SU-DHL-6 (cell line): ENCODE data around the gene NAAA.
"Not testable (repeated sequence)": the region's sequence is repeated elsewhere in the genome, so short reads cannot be mapped to it uniquely, and the experiment has no call there.

Source experiments
- H2AFZ ChIP-seq: fragments of 200-600 bp; sonication (generic); 2 replicates; pipeline ENCODE4 v1.6.1; 2014; ENCODE audit warnings: low read depth, mild to moderate bottlenecking, moderate library complexity, mixed read lengths, antibody characterized with exemption, low read length; ENCODE audit not compliant: severe bottlenecking
- H3F3A ChIP-seq: fragments of 200-600 bp; shearing (Covaris generic); 2 replicates; pipeline ENCODE4 v1.6.0; 2016; ENCODE audit warnings: antibody characterized with exemption, mild to moderate bottlenecking; ENCODE audit not compliant: insufficient read depth
- H3K27ac ChIP-seq: fragments of 200-600 bp; sonication (generic); 2 replicates; pipeline ENCODE4 v1.5.1; 2016; ENCODE audit warnings: low read depth, mild to moderate bottlenecking, low read length, moderate library complexity, mixed read lengths
- H3K27me3 ChIP-seq: fragments of 200-600 bp; sonication (generic), shearing (Covaris generic); 2 replicates; pipeline ENCODE4 v1.6.0; 2014; ENCODE audit warnings: mild to moderate bottlenecking, low read length
- H3K36me3 ChIP-seq: fragments of 200-600 bp; sonication (generic); 2 replicates; pipeline ENCODE4 v1.6.1; 2014; ENCODE audit warnings: mild to moderate bottlenecking, low read length, mixed read lengths
- H3K4me2 ChIP-seq: fragments of 300-600, 200-600 bp; shearing (Covaris generic), sonication (generic); 2 replicates; pipeline ENCODE4 v1.6.0; 2014; ENCODE audit warnings: low read length, low read depth, mild to moderate bottlenecking; ENCODE audit not compliant: poor library complexity, severe bottlenecking
- H3K4me3 ChIP-seq: fragments of 200-600 bp; sonication (generic); 2 replicates; pipeline ENCODE4 v1.5.1; 2014; ENCODE audit warnings: antibody characterized with exemption, low read length, mild to moderate bottlenecking, mixed read lengths; ENCODE audit not compliant: insufficient read depth, poor library complexity, severe bottlenecking
- H3K79me2 ChIP-seq: fragments of 200-600 bp; sonication (generic); 2 replicates; pipeline ENCODE4 v1.6.1; 2014; ENCODE audit warnings: mild to moderate bottlenecking, low read length, moderate library complexity; ENCODE audit not compliant: insufficient read depth
- H3K9ac ChIP-seq: fragments of 200-600 bp; sonication (generic); 2 replicates; pipeline ENCODE4 v1.7.0; 2014; ENCODE audit warnings: mild to moderate bottlenecking, low read length
- H3K9me2 ChIP-seq: fragments of 200-600 bp; sonication (generic); replicated peaks from 2 replicates; pipeline ENCODE4 v1.6.1; 2014; ENCODE audit warnings: low read length; ENCODE audit not compliant: insufficient read depth
- H3K9me3 ChIP-seq: fragments of 200-600 bp; sonication (generic); 2 replicates; pipeline ENCODE4 v1.6.1; 2014; ENCODE audit warnings: low read length, mixed read lengths; ENCODE audit not compliant: insufficient read depth
- H4K20me1 ChIP-seq: fragments of 200-600 bp; sonication (generic); 2 replicates; pipeline ENCODE4 v1.6.1; 2014; ENCODE audit warnings: low read depth, mild to moderate bottlenecking, antibody characterized with exemption, low read length, moderate library complexity, mixed read lengths
- EZH2phosphoT487 ChIP-seq: fragments of 200-600 bp; sonication (generic), shearing (Covaris generic); conservative IDR thresholded peaks from 2 replicates; pipeline ENCODE4 v1.6.1; 2018; ENCODE audit warnings: mild to moderate bottlenecking, antibody characterized with exemption, low read length, moderate library complexity, mixed read lengths
- TF ChIP-seq, protein P1 (sequence below): fragments of 200-600 bp; sonication (generic); IDR thresholded peaks from one replicate; pipeline ENCODE4 v1.5.1; 2017; ENCODE audit warnings: antibody characterized with exemption, mild to moderate bottlenecking, low read length, moderate library complexity; ENCODE audit not compliant: insufficient read depth, poor library complexity, severe bottlenecking

NAAA gene

DNA sequence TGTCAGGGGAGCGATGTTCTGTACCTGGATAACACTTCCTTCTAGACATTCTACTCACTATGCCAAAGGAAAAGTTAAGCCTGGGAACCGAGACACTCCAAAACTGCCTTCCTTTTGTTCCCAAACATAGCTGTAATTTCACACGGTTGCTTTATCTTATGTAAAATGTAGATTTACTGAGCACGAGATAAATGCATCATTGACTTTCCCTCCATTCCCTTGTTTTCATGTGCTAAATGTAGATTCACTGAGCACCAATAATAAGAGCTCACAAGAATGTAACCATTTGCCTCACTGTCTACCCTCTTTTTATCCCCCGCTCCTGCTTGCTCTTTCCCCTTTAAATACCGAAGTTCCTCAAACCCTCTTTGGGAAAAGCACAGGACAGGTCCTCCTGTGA, 27.8 kb downstream of the NAAA start:
- Histone ChIP-seq H3K4me2 (no peak overlapping the region), H3F3A (no peaks in the 10 kb centered on the region), H3K9ac (no peak overlapping the region), H3K9me2 (no peaks in the 10 kb centered on the region), H3K36me3 (no peaks in the 10 kb centered on the region), H3K27ac (no peak overlapping the region), H4K20me1 (no peaks in the 10 kb centered on the region), H3K4me3 (no peak overlapping the region), H3K9me3 (no peaks in the 10 kb centered on the region), H2AFZ (no peak overlapping the region), H3K27me3 (no peaks in the 10 kb centered on the region), H3K79me2 (no peaks in the 10 kb centered on the region)
- TF ChIP-seq, protein P1, sequence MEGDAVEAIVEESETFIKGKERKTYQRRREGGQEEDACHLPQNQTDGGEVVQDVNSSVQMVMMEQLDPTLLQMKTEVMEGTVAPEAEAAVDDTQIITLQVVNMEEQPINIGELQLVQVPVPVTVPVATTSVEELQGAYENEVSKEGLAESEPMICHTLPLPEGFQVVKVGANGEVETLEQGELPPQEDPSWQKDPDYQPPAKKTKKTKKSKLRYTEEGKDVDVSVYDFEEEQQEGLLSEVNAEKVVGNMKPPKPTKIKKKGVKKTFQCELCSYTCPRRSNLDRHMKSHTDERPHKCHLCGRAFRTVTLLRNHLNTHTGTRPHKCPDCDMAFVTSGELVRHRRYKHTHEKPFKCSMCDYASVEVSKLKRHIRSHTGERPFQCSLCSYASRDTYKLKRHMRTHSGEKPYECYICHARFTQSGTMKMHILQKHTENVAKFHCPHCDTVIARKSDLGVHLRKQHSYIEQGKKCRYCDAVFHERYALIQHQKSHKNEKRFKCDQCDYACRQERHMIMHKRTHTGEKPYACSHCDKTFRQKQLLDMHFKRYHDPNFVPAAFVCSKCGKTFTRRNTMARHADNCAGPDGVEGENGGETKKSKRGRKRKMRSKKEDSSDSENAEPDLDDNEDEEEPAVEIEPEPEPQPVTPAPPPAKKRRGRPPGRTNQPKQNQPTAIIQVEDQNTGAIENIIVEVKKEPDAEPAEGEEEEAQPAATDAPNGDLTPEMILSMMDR, result no peak
- TF ChIP-seq EZH2phosphoT487, result no peak

DNA sequence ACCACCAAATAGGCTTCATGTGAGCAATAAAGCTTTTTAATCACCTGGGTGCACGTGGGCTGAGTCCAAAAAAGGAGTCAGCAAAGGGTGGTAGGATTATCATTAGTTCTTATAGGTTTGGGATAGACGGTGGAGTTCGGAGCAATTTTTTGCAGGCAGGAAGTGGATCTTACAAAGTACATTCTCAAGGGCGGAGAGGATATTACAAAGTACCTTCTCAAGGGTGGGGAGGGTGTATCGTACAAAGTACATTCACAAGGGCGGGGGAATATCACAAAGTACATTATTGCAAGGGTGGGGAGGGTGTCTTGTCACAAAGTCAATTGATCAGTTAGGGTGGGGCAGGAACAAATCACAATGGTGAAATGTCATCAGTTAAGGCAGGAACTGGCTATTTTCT, 30.0 kb downstream of the NAAA start:
- H3K9me3 ChIP-seq, H3K79me2 ChIP-seq, H3K9me2 ChIP-seq, H3K4me3 ChIP-seq, H3K4me2 ChIP-seq, H3K36me3 ChIP-seq, H3K27me3 ChIP-seq, H3K27ac ChIP-seq, H2AFZ ChIP-seq, H3K9ac ChIP-seq, H4K20me1 ChIP-seq, H3F3A ChIP-seq: not testable (repeated sequence)

DNA sequence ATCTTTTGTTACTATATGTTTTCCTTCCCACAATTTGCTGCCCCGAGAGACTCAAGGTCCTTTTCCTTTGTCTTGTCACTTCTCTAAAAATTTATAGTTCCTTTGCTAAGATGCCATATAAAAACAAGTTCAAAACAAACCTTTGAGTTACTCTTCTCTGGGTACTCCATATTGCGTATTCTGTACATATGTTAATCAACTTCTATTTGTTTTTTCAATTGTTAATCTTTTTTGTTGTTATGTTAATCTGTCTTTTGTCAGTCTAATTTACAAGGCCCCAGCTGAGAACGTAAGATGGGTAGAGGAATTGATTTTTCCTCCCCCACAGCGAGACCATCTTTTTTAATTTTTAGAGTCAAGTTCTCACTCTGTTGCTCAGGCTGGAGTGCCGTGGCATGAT, 31.4 kb downstream of the NAAA start:
- no peak overlapping the region for H2AFZ ChIP-seq
- H3K27ac ChIP-seq, result no peak overlapping the region
- no peak overlapping the region for H3K4me3 ChIP-seq
- H3K9me2 ChIP-seq, result no peaks in the 10 kb centered on the region
- no peaks in the 10 kb centered on the region for H3F3A ChIP-seq
- H4K20me1 ChIP-seq, result no peaks in the 10 kb centered on the region
- H3K9me3 ChIP-seq, result no peaks in the 10 kb centered on the region
- no peaks in the 10 kb centered on the region for H3K79me2 ChIP-seq
- H3K4me2 ChIP-seq, result no peak overlapping the region
- no peak for TF ChIP-seq EZH2phosphoT487
- TF ChIP-seq, protein P1, result no peak
- no peaks in the 10 kb centered on the region for H3K36me3 ChIP-seq
- no peak overlapping the region for H3K9ac ChIP-seq
- H3K27me3 ChIP-seq, result no peaks in the 10 kb centered on the region

DNA sequence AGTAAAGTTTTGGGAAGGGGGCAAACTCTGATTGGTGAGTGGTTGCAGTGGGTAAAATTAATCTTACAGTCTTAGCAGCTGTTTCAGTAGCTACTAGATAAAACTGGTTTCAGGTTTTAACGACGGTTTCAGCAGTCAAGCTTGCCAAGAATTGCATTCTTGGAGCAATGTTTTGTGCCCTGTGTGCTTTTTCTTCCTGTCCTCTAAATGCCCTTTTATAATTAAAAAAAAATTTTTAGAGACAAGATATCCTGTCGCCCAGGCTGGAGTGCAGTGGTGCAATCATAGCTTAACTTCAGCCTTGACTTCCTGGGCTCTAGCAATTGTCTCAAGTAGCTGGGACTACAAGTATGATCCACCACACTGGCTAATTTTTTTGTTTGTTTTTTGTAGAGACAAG, 32.3 kb downstream of the NAAA start:
- H3K9me3 ChIP-seq, result no peaks in the 10 kb centered on the region
- no peaks in the 10 kb centered on the region for H3K27me3 ChIP-seq
- no peaks in the 10 kb centered on the region for H3K79me2 ChIP-seq
- no peak overlapping the region for H2AFZ ChIP-seq
- no peaks in the 10 kb centered on the region for H3F3A ChIP-seq
- TF ChIP-seq, protein P1, result no peak
- no peak for TF ChIP-seq EZH2phosphoT487
- no peak overlapping the region for H3K4me2 ChIP-seq
- no peaks in the 10 kb centered on the region for H3K36me3 ChIP-seq
- no peaks in the 10 kb centered on the region for H4K20me1 ChIP-seq
- H3K9ac ChIP-seq, result no peak overlapping the region
- no peak overlapping the region for H3K27ac ChIP-seq
- no peaks in the 10 kb centered on the region for H3K9me2 ChIP-seq
- no peak overlapping the region for H3K4me3 ChIP-seq
